Posterior cingulate gyrus (tissue), 11 donors: Measurements from ENCODE around the gene ACSM5.

Source experiments
- DNase-seq, 10 donors: peaks; one replicate each; pipeline versions ENCODE4 v3.0.0 to v3.0.0-alpha.2; 2020 to 2021; ENCODE audit warnings: mixed read lengths in 3 of 10
- intact Hi-C: fragments of 100-400 bp; cut with DNase I; formaldehyde crosslinking; loops from one replicate; pipeline ENCODE4 v1.15.1; 2023

ACSM5 gene

DNA sequence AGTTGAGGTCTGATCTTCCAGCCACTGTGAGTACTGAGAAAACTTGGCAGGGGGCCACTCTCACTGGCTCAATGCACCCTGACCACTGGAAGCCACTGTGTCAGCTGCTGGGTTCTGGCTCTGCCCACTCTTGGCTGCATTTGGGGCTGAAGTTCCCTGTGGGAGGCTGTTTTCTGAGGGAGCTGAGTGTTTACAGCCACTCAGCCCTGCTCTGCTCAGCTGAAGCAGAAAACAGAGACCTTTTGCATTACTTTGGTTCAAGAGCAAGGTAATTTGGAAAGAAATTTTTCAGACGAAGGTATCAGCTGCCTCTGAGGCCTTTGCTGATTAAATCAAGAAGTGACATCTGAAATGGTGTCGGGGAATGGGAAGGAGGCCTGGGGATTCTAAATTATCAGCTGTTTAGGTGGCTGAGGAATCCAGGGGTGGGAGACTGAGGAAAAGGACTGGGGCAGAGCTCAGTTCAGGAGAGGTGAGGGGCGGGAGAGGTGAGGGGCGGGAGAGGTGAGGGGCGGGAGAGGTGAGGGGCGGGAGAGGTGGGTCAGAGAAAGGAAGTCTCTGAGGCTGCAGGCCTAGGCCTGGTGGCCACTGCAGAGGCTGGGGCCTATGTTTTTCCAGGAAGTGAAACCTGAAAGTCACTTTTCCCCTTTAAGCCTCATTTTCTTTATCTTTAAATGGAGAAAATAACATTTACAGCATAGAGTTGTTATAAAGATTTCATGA lies at the start of gene ACSM5:
TSS of gene ACSM5 (plus strand) at position 137 of the 723 bp plus-strand sequence. CDS start 1,951 bp downstream, outside the sequence.
- intact Hi-C loops, result no loop called here
- peak in 9 of 10 donors; percentile 28 to 89 (median 53) for DNase-seq

DNA sequence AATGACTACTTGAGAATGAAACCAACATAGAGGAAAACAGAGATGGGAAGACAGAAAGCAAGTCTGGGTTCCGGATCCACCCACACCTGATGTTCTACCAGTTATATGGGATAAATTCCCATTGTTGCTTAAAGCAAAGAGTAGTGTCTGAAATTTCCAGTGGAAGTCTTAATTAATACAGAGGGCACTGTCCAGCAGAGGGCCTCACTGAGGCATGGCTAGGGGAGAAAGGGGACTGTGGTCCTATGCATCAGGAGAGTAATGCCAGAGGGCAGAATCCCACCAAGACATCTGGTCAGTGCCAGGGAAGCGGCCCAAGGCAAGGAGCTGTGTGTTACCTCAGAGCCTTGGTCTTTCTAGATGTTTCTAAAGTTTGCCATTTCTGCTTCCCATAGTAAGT lies 49.3 kb upstream of the ACSM5 start:
- intact Hi-C loops, result no loop called here
- DNase-seq, result no peak

DNA sequence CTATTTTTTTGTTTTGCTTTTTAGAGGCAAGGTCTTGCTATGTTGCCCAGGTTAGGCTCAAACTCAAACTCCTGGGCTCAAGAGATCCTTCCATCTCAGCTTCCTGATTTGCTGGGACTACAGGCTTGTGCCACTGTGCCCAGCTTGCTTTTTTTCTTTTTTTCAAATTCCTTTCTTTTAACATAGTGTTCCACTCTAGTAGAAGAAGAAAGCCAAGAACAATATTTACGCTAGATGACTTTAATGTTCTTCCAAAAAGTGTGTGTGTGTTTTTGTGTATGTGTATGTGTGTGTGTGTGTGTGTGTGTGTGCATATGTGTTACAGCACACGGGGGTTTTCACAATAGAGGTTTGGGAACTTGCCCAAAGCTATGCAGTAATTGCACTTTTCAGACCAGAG lies 46.1 kb upstream of the ACSM5 start:
- no peak for DNase-seq
- intact Hi-C loops, result no loop called here

- intact Hi-C loops, result no loop called here
- DNase-seq, result no peak
Observed at GRCh38 chr16:20364051-20364450, 45.3 kb upstream of the ACSM5 start.

DNA sequence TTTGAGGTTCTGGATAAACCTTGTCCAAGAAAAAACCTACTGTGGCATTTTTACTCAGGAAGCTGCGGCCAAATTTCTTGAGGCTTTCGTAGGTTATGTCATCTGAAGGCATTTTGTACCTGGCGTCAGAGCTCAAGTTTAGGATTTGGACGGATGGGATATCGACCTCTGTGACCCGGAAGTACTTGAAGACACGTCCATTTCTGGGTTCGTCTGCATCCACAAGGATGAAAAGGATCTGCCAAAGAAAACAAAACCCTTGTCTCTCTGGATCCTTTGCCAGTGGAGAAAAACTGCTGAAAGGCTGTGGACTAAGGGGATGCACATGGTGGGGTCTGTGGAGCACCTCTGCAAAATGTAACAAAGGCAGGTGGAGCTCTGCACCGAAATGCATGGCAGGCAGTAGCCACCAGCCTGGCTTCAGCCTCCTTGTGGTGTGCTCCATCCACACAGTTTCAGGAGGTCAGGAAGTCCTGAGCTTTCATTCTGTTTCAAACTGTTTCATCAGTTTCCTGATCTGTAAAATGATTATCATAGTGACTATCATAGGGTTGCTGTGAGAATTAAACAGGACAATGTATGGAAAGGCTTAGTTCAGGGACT lies 39.8 kb upstream of the ACSM5 start:
- no peak for DNase-seq
- intact Hi-C loops, result no loop called here

- DNase-seq, result no peak
- intact Hi-C loops, result no loop called here
Observed at GRCh38 chr16:20372701-20373100, 36.6 kb upstream of the ACSM5 start.

GRCh38 chr16:20377181-20377580 lies 32.2 kb upstream of the ACSM5 start:
- DNase-seq, result no peak
- intact Hi-C loops, result no loop called here

DNA sequence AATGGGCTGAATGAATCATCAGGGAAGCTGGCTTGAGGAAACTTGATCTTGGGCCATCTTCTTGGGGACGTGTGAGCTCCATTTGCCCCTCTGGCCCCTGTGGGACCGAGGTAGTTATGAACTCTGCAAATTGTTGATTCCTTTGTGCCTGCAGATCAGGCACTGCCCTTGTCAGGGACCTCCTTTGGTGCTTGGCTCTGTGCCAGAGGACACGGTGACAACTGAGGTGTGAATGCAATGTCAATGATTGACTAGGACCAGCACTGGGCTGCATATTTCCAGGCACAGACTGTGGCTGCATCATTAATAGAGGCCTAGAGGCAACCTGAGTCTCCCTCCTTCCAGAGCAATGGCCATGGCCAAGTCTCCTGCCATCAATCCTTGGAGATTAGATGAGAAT lies 28.6 kb upstream of the ACSM5 start:
- DNase-seq, result no peak

DNA sequence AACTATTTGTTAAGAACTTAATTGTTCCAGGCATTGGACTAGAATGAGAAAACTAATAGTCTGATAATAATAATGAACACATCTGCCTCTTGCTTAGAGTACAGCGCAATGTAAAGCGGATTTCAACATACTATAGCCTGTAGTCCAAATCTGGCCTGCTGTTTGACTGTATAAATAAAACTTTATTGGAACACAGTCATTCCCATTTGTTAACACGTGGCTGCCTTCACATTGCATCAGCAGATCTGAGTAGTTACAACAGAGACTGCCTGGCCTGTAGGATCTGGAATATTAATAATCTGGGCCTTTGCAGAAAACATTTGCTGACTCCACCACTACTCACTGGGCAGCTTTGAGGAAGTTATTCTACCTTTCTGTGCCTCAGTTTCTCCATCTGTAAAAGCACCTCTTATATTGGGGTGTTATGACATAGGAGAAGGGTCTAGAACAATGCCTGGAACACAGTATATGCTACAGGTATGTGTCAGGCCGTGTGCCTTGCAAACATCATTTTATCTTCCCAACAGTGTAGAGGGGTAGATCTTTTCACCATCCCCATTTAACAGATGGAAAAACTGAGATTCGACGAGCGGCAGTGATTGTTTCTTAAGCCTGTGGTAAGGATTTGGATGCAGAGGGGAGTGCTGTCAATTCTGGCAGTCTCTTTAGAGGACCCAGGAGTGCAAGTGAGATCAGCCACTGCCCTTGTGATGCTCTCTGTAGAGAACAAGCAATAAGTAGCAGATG lies 27.0 kb upstream of the ACSM5 start:
- intact Hi-C loops, result no loop called here
- no peak for DNase-seq

More for the DNA sequence above, 28.6 kb upstream of the ACSM5 start:
- intact Hi-C loops, result no loop called here

DNA sequence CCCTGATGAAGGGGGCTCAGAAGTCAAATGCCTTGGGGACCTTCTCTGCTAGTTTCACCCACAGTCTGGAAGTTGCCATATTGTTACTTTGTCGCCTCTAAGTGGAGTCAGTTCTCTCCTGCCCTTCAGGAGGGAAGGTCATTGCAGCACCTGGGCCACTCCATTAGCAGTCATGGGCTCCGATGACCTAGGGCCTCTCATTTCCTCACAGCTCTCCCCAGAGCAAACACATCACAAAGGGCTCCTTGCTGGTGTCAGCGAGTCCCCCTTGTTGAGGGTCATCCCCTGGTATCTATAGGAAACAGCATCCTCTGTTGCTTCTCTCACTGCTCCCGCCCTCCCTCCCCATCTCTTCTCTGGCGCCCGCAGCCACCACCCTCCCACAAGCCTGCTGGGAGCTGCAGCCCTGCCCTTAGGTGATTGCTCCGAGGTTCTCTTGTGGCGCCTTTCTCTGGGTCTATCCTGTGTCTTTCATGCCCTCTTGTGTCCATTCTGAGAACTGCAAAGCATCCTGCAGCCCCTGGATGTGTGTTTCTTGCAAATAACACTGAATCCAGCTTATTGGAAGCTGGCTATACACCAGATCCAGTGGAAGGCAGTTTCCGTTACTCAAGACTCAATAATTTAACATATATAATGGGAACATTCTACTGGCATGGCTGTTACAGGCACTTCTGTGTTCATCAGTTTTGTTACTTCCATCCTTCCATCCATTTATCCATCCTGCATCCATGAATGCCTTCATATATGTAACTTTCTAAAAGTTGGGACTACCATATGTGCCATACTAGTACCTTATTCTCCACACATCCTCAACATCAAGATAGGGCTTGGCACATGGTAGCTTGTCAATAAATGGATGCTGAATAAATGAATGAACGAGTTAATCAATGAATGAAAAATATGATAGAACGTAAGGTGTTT lies 26.0 kb upstream of the ACSM5 start:
- peak in 8 of 10 donors; percentile 26 to 89 (median 58) for DNase-seq
- intact Hi-C loops, result loop anchor here (1.0 kb wide), 1 partner anchor 476 kb away; no protein-coding TSS in a partner anchor

DNA sequence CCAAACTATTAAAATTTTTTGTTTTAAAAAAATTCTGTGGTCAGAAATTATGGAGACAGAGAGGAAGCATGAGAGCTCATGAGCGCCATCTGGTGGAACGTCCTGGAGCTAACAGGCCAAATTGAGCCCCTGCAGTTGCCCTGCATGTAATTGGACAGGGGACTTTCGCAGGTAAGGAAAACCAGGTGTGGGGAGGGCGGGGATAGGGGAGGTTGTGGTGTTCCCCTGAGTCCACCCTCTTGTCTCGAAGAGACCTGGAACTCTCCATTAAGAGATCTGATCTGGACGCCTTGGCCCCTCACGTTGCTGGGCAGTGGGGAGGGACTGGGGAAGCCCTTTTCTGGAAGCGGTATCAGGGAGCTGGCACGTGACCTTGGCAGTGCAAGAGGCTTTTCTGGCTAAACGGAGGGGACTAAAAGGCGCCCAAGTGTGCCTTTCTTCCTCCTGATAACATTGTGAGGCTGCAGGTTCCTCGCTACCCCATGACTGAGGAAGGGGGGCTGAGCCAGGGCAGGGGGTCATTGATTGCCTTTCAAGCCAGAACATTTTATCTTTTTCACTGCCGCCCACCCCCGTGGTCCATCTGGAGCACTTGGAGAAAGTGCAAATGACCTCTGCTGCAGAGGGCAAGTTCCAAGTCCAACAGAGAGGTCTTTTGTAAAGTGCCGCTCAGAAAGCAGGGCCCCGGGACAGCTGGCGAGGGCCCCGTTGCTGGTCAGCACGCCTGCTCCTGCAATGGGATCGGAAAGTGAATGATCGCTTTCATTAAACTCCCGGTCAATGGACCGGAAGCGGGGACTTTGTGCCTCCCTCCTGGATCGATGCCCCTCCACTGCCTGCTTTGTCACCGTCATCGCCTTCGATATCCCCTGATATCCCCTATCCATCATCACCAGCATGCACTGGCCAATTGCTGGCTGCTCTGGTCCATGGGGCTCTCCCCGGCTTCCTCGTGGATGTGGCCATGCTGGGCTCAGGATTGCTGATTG lies 23.2 kb upstream of the ACSM5 start:
- intact Hi-C loops, result loop anchor here (2.0 kb wide), 1 partner anchor 487 kb away; no protein-coding TSS in a partner anchor
- peak; percentile 48 to 94 (median 77) for DNase-seq

DNA sequence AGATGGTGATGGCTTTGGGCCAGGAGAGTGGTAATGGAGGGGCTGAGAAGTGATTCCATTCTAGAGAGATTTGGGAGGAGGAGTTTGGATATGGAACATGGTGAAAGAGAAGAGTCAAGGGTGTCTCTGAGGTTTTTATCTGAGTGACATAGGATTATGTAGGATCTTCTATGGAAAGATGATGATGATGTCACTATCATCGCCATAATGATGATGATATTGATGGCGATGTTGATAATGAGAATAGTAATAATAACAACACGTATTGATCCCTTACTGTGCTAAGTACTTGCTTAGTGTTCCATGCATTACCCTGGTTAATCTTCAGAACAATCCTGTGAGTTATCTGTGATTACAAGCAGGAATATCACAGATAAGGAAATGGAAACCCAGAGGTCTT lies 21.4 kb upstream of the ACSM5 start:
- intact Hi-C loops, result loop anchor here (2.0 kb wide), 1 partner anchor 489 kb away; no protein-coding TSS in a partner anchor
- no peak for DNase-seq

- intact Hi-C loops, result no loop called here
Observed at GRCh38 chr16:20388854-20389253, 20.5 kb upstream of the ACSM5 start.

DNA sequence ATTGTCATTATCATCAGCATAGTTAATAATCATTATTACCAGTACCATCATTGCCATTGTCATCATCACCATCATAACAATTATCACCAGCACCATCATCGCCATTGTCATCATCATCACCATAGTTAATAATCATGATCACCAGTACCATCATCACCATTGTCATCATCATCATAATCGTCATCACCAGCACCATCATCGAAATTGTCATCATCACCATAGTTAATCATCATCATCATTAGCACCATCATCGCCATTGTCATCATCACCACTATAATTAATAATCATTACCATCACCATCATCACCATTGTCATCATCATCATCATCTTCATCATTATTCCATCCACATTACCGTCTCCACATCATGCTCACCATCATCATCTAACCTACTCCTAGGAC lies 18.3 kb upstream of the ACSM5 start:
- intact Hi-C loops, result no loop called here
- no peak for DNase-seq

More at GRCh38 chr16:20388854-20389253, 20.5 kb upstream of the ACSM5 start:
- no peak for DNase-seq

DNA sequence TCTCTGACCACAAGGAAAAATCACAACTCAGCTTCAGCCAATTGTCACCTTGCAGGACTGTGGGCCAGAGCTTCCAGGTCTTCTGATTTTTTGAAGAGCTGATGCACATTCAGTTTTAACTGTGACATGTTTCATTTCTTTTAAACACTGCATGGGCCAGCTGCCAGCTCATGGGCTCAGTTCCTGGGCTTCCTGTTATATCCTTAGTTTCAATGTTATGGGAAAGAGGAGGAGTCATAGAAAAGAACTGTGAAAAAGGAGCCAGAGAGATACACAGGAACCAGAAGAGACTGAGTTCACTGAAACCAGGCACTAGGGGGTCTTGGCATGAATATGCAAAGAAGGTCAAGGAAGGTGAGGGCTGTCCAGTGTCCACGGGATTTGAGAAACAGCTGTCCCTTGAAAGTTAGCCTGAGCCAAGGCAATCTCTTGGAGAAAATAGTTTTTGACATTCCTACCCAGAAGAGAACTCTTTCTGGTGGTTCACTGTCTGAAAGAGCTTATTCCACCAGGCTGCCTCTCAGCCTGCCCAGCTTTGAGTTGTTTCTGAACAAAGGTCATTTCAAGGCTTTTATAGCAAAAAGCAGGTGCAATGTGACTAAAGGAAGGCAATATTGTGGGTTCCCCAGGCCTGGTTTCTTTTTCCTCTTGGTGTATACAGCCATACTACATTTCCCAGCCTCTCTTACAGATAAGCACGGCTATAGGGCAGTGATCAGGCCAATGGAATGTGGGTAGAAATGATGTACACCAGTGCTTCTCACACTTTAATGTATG lies 15.3 kb upstream of the ACSM5 start:
- intact Hi-C loops, result no loop called here
- peak in 1 of 10 donors; percentile 13 for DNase-seq

DNA sequence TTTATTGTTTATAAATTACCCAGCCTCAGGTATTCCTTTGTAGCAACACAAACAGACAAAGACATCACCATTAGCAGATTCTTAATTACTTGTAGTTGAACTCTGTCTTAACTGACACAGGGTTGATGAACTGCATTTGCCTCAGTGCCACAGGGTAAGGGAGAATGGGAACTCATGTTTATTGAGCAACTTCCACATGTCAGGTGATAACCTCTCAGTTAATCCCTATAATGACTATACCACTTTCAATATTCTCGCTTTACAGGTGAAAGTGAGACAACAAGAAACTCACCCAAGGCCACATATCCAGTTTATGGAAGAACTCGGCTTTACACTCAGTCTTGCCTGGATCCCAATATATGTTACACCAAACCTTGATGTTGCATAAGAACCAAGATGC lies 13.4 kb upstream of the ACSM5 start:
- DNase-seq, result no peak
- intact Hi-C loops, result no loop called here

- no peak for DNase-seq
- intact Hi-C loops, result no loop called here
Observed at GRCh38 chr16:20396846-20397467, 12.4 kb upstream of the ACSM5 start.
